ENCODE data around the gene C3orf70. TPM values are rescaled to one million over a fixed set of nuclear protein-coding genes. Genes with fewer than 3 reads are reported as not detected.

Gene C3orf70
- total and polyA plus RNA-seq, 11 donors = 0.53 to 2.9 (median 2.0) TPM

GRCh38 chr3:185151101-185151963 lies 1.5 kb downstream of the C3orf70 start:
- Histone ChIP-seq H3K27ac (peak overlapping the region in 10 of 12 donors; percentile 71 to 95 (median 86)), H3K27me3 (peaks cover 0 to 52% (median 7%) of the 10 kb centered on the region in 9 donors), H3K4me3 (peak overlapping the region in 11 of 12 donors; percentile 34 to 82 (median 71)), H3K4me1 (peaks cover 0 to 27% (median 0%) of the 10 kb centered on the region in 12 donors), H3K9me3 (no peaks in the 10 kb centered on the region), H3K36me3 (no peaks in the 10 kb centered on the region)
- WGBS, 4 donors = 58 to 65% (median 63%) methylated on average over 8 of the region's 8 CpGs
- DNase-seq (no peak), ATAC-seq (no peak)
- no peak for TF ChIP-seq POLR2A (IDR thresholded peaks at IDR 0.05)
- no peak for TF ChIP-seq CTCF (IDR thresholded peaks at IDR 0.05)
- intact Hi-C loops (cut with DNase I) = no loop called here

GRCh38 chr3:185150561-185150960 lies 2.3 kb downstream of the C3orf70 start:
- TF ChIP-seq POLR2A (IDR thresholded peaks at IDR 0.05) = no peak
- TF ChIP-seq CTCF (IDR thresholded peaks at IDR 0.05) = no peak
- peaks cover 0 to 27% (median 0%) of the 10 kb centered on the region in 12 donors for H3K4me1 ChIP-seq
- peaks cover 0 to 52% (median 7%) of the 10 kb centered on the region in 9 donors for H3K27me3 ChIP-seq
- H3K36me3 ChIP-seq = no peaks in the 10 kb centered on the region
- peak overlapping the region in 4 of 12 donors; percentile 75 to 82 (median 80) for H3K4me3 ChIP-seq
- no peak for DNase-seq
- intact Hi-C loops (cut with DNase I) = no loop called here
- WGBS, 4 donors = 68 to 82% (median 71%) methylated on average over 1 of the region's 1 CpG
- H3K27ac ChIP-seq = peak overlapping the region in 2 of 12 donors; percentile 14 to 95
- H3K9me3 ChIP-seq = no peaks in the 10 kb centered on the region
- ATAC-seq = no peak

DNA sequence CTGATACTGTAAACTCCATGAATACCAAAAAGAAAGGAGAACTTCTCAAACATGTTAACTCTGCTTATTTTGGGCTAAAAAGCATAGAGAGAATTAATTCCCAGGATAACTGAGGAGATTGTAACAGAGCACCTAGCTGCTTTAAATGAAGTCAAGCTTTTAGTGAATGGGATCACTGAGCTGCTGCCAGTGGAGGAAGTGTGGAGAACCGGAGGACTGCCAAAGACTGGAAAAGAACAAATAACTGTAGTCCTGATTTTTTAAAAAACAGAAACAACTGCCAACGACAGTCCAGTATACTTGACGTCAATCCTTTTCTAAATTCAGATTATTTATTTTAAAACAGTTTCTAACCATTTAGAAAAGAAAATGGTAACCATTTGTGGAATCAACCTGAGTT lies 3.3 kb downstream of the C3orf70 start:
- TF ChIP-seq CTCF (IDR thresholded peaks at IDR 0.05) (no peak), POLR2A (IDR thresholded peaks at IDR 0.05) (no peak)

DNA sequence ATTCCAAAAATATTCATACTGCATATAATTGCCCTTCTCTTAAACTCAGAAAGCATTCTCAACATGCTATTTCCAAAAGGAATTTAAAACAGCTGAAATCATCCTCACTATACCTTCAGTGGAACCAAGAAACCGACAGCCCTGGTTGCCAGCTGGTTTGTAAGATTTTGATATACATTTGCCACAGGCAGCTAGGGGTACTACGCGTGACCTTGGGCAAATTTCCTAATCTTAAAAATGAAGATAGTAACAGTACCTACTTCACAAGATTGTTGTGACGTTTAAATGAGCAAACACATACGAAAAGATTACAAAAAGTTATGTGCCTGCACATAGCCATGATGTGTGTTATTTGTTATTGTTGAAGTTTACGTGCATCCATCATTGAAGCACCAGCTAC lies 7.3 kb downstream of the C3orf70 start:
- Histone ChIP-seq H3K4me1 (peaks cover 0 to 7% (median 0%) of the 10 kb centered on the region in 12 donors), H3K27me3 (peaks cover 0 to 24% (median 0%) of the 10 kb centered on the region in 9 donors), H3K36me3 (no peaks in the 10 kb centered on the region), H3K27ac (peak overlapping the region in 1 of 12 donors; percentile 29), H3K9me3 (no peaks in the 10 kb centered on the region), H3K4me3 (no peak overlapping the region)
- TF ChIP-seq POLR2A (IDR thresholded peaks at IDR 0.05) = no peak
- TF ChIP-seq CTCF (IDR thresholded peaks at IDR 0.05) = peak in 1 of 12 donors; percentile 6
- WGBS, 4 donors = 89 to 93% (median 90%) methylated on average over 6 of the region's 6 CpGs
- DNase-seq = no peak
- intact Hi-C loops (cut with DNase I) = no loop called here
- no peak for ATAC-seq

More for the DNA sequence above, 3.3 kb downstream of the C3orf70 start:
- ATAC-seq (peak in 1 of 4 donors; percentile 32), DNase-seq (no peak)
- no peaks in the 10 kb centered on the region for H3K9me3 ChIP-seq
- peaks cover 0 to 52% (median 7%) of the 10 kb centered on the region in 9 donors for H3K27me3 ChIP-seq
- intact Hi-C loops (cut with DNase I) = no loop called here
- peak overlapping the region in 1 of 12 donors; percentile 8 for H3K4me3 ChIP-seq
- H3K4me1 ChIP-seq = peaks cover 0 to 27% (median 0%) of the 10 kb centered on the region in 12 donors
- H3K36me3 ChIP-seq = no peaks in the 10 kb centered on the region
- H3K27ac ChIP-seq = peak overlapping the region in 2 of 12 donors; percentile 14 to 95
- 61 to 74% (median 69%) methylated on average over 3 of the region's 3 CpGs for WGBS, 4 donors

All from heart left ventricle (tissue), 16 donors.